Measurements from ENCODE around the gene DOHH. TPM values are rescaled to one million over a fixed set of nuclear protein-coding genes. Genes with fewer than 3 reads are reported as not detected.

Gene DOHH
- total and polyA plus RNA-seq, 9 of the 15 experiments (the other 6 are each of a cell fraction or from before 2014, with no cell fraction given): 0.14 to 47.2 (median 5.1) TPM

DNA sequence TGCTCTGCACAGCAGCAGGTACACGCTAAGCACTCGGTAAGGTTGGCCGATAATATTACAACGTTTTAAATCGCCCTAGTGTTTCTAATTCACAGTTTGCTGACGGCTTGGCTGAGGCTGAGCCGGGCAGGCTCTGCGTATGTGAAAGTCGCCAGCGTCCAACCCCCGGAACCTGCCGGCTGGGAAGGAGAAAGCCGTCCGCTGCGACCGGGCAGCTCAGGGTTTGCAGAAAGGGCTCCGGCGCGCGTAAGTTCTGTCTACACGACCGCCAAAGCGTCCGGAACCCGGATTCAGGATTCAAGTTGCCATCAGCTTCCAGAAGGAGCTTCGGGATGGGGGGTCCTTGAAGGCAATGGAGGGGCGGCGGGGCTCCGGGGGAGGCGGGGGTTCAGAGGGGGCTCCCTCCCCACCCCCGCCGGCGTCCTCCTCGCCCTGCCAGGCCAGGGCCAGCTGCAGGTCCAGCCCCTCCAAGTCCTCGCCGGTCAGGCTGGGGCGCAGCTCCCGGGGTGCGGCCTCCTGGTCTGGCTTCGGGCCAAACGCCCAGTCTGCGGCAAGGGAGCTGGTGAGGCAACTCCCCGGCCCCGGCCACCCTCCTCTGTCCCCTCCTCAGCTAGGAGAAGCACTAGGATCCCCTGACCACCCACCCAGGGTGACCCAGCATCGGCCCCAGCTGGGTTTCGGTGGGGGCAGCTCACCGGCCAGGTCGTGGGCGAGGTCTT is 17.8 kb downstream of the DOHH start:
- in situ Hi-C loops (cut with MboI) (no loop called here), intact Hi-C loops (cut with micrococcal nuclease) (no loop called here)
- Histone ChIP-seq H3K36me3 (ENCODE audit: control insufficient read depth, insufficient read depth, low read length) (no peaks in the 10 kb centered on the region), H2AFZ (ENCODE audit: low read depth, low read length) (no peak overlapping the region), H3K9me3 (replicated peaks; ENCODE audit: control insufficient read depth, insufficient read depth, low read depth, low read length) (no peaks in the 10 kb centered on the region), H3K4me2 (ENCODE audit: insufficient read depth, low read length) (no peak overlapping the region), H3K9me1 (ENCODE audit: control insufficient read depth, insufficient read depth, low read length) (no peaks in the 10 kb centered on the region), H4K20me1 (replicated peaks; ENCODE audit: control insufficient read depth, insufficient read depth, low read length) (peaks cover 8% of the 10 kb centered on the region; the same call in 1 of the 2 replicates), H3K27ac (ENCODE audit: extremely low read depth, low read depth, low read length) (no peak overlapping the region), H3K79me2 (ENCODE audit: control insufficient read depth, insufficient read depth, low read length) (no peaks in the 10 kb centered on the region), H3K27me3 (ENCODE audit: control insufficient read depth in 2 of 2, insufficient read depth in 2 of 2, low read length in 2 of 2) (peaks cover 21 to 27% of the 10 kb centered on the region in 2 experiments; a peak in 4 of 5 replicates), H3K9ac (ENCODE audit: insufficient read depth in 1 of 2, low read depth in 2 of 2, low read length in 2 of 2) (no peak overlapping the region), H3K4me1 (replicated peaks in 1 of 2; ENCODE audit: control insufficient read depth in 2 of 2, insufficient read depth in 2 of 2, low read length in 2 of 2) (peaks cover 11 to 45% of the 10 kb centered on the region in 2 experiments), H3K4me3 (no peak overlapping the region)
- no peak for FAIRE-seq
- BruUV-seq (replicated peaks): no TSS peak
- no peak for ATAC-seq
- WGBS (ENCODE audit: insufficient coverage, low coverage, missing lambda C conversion rate): 28% methylated on average over 33 of the region's 49 CpGs
- POLR2A ChIA-PET: interaction anchor here (0.5 to 0.6 kb wide), 3 partner anchors 9 to 142 kb away, joined by 3 to 5 read pairs (median 3); no protein-coding TSS in a partner anchor
- no peak for TF ChIP-seq NR1H2 (CRISPR knock-in tag; IDR thresholded peaks at IDR 0.05)
- peak; percentile 88 for TF ChIP-seq NFIC (IDR thresholded peaks at IDR 0.05)
- peak in 3 of 4 experiments; percentile 23 to 36 (median 31) for DNase-seq (ENCODE audit: extremely low read depth in 1 of 4, low spot score in 3 of 4)
- CTCF ChIA-PET (ENCODE audit: low intra/inter-chr PET ratio): no interaction called here

DNA sequence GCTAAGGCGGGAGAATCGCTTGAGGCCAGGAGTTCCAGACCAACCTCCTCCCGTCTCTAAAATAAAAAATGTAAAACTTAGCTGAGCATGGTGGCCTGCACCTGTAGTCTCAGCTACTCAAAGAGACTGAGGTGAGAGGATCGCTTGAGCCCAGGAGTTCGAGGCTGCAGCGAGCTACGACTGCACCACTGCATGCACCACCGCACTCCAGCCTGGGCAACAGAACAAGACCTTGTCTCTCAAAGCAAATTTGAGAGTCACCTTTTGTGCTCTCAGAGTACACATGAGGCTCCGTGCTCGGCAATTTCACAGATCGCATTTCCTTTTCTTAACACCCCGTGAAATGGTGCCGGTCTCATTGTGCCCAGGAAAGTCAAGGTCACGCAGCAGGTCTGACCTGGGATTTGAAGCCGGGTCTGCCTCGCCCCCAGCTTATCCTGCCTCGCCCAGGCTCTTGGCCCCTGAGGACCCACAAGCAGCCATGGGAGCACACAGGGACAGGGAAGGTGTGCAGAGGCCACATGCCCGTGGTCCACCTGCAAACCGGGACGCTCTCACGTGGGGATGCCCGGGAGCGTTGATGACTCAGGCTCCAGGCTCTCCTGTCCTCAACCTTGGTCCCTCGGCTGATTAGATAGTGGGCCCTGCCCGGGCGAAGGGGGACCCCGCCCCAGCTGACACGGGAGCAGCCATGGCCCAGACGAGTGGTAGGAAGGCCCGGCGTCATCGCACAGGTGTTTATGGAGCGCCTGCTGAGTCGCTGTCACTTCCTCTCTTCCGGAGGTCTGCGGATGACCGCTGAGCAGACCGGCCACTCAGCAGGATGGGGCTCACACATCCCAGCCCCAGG is 19.0 kb downstream of the DOHH start:
- intact Hi-C loops (cut with micrococcal nuclease): no loop called here
- ChIA-PET POLR2A (no interaction called here), CTCF (ENCODE audit: low intra/inter-chr PET ratio) (no interaction called here)
- Histone ChIP-seq H4K20me1 (replicated peaks; ENCODE audit: control insufficient read depth, insufficient read depth, low read length) (peaks cover 8% of the 10 kb centered on the region; the same call in 1 of the 2 replicates), H3K4me2 (ENCODE audit: insufficient read depth, low read length) (0 out of 2 replicates have a peak overlapping the region, but pooled peaks have one; percentile 17), H3K4me3 (no peak overlapping the region), H3K27ac (ENCODE audit: extremely low read depth, low read depth, low read length) (no peak overlapping the region), H3K9ac (ENCODE audit: insufficient read depth in 1 of 2, low read depth in 2 of 2, low read length in 2 of 2) (peak overlapping the region in 1 of 2 experiments; percentile 67; a peak in 1 of 4 replicates), H3K27me3 (ENCODE audit: control insufficient read depth in 2 of 2, insufficient read depth in 2 of 2, low read length in 2 of 2) (peaks cover 21 to 27% of the 10 kb centered on the region in 2 experiments; a peak in 4 of 5 replicates), H3K4me1 (replicated peaks in 1 of 2; ENCODE audit: control insufficient read depth in 2 of 2, insufficient read depth in 2 of 2, low read length in 2 of 2) (peaks cover 11 to 45% of the 10 kb centered on the region in 2 experiments), H3K36me3 (ENCODE audit: control insufficient read depth, insufficient read depth, low read length) (no peaks in the 10 kb centered on the region), H3K9me3 (replicated peaks; ENCODE audit: control insufficient read depth, insufficient read depth, low read depth, low read length) (no peaks in the 10 kb centered on the region), H3K9me1 (ENCODE audit: control insufficient read depth, insufficient read depth, low read length) (no peaks in the 10 kb centered on the region), H3K79me2 (ENCODE audit: control insufficient read depth, insufficient read depth, low read length) (no peaks in the 10 kb centered on the region), H2AFZ (ENCODE audit: low read depth, low read length) (no peak overlapping the region)
- in situ Hi-C loops (cut with MboI): no loop called here
- peak; percentile 24 to 43 (median 36) for DNase-seq (ENCODE audit: extremely low read depth in 1 of 4, low spot score in 3 of 4)
- no TSS peak for BruUV-seq (replicated peaks)
- FAIRE-seq: no peak
- WGBS (ENCODE audit: insufficient coverage, low coverage, missing lambda C conversion rate): 26% methylated on average over 31 of the region's 38 CpGs
- ATAC-seq: no peak
- TF ChIP-seq SMAD1 (IDR thresholded peaks at IDR 0.05; ENCODE audit: low read depth, low read length, partially characterized antibody): no peak
- no peak for TF ChIP-seq SMC3 (conservative IDR thresholded peaks at IDR 0.05; ENCODE audit: insufficient read depth, low read depth, low read length)
- TF ChIP-seq ZNF584 (CRISPR knock-in tag; IDR thresholded peaks at IDR 0.05; ENCODE audit: low read depth): no peak
- TF ChIP-seq TRIM24 (IDR thresholded peaks at IDR 0.05): no peak
- TF ChIP-seq IFI16 (CRISPR knock-in tag; IDR thresholded peaks at IDR 0.05): no peak
- TF ChIP-seq, protein P1, sequence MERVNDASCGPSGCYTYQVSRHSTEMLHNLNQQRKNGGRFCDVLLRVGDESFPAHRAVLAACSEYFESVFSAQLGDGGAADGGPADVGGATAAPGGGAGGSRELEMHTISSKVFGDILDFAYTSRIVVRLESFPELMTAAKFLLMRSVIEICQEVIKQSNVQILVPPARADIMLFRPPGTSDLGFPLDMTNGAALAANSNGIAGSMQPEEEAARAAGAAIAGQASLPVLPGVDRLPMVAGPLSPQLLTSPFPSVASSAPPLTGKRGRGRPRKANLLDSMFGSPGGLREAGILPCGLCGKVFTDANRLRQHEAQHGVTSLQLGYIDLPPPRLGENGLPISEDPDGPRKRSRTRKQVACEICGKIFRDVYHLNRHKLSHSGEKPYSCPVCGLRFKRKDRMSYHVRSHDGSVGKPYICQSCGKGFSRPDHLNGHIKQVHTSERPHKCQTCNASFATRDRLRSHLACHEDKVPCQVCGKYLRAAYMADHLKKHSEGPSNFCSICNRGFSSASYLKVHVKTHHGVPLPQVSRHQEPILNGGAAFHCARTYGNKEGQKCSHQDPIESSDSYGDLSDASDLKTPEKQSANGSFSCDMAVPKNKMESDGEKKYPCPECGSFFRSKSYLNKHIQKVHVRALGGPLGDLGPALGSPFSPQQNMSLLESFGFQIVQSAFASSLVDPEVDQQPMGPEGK (CRISPR knock-in tag; IDR thresholded peaks at IDR 0.05; ENCODE audit: borderline replicate concordance): no peak
- TF ChIP-seq SPI1 (IDR thresholded peaks at IDR 0.05; ENCODE audit: borderline replicate concordance, low read depth, low read length): peak; percentile 59; the same call in 1 of the 2 replicates
- no peak for TF ChIP-seq FOXM1 (IDR thresholded peaks at IDR 0.05; ENCODE audit: low read depth)
- no peak for TF ChIP-seq FOXM1 (CRISPR knock-in tag; IDR thresholded peaks at IDR 0.05; ENCODE audit: low read depth)
